ENCODE data around the gene MTR.

Gene MTR

GRCh38 chr1:236795035-236795756 lies at the start of gene MTR:
Gene MTR, plus strand, starts transcription at chr1:236795292. Its CDS starts 412 bp downstream, at chr1:236795704.
- DNase-seq = peak; percentile 90 to 94 (median 94)

DNA sequence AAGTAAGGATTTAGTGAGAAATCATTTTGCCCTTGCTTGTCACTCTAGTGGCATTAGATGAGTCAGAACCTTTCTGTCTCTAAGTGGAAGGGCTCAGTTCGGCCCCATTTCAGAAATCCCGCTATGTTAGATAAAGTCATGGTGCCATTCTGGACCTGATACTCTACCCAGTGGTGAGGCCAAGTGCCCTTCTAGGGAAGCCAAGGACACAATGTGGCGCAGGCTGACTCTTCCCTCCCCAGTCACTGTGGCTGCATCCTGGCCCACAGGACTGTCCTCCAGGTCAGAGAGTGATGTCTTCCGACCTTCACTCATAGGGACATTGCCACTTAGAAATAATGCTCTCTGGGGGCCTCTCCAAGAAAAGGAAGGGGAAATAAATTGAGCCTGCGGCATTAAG lies 48.3 kb upstream of the MTR start:
- DNase-seq = no peak

DNA sequence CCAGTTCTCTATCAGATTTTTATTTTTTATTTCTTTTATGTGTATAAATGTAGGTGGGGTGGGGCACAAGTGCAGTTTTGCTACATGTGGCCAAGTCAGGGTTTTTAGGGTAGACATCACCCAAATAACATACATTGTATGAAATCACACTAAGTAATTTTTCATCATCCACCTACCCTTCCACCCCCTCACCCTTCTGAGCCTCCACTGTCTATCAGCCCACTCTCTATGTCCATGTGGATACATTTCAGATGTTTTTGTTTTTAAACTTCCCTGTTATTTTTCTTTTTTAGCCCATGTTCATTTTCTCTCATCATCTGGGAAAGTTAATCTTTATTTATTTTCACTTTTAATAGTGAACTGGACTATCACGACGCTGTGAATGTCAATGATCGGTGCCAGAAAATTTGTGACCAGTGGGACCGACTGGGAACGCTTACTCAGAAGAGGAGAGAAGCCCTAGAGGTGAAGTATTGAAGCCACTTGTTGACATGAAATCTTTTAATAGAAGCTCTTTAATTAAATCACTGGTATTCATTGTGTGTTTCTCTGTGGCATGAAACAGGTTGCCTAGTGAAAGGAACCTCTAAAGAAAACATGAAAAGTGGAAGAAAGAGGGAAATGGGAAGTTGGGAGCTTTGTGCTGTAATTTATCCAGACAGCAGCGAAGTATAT lies 47.6 kb upstream of the MTR start:
- DNase-seq = no peak

DNA sequence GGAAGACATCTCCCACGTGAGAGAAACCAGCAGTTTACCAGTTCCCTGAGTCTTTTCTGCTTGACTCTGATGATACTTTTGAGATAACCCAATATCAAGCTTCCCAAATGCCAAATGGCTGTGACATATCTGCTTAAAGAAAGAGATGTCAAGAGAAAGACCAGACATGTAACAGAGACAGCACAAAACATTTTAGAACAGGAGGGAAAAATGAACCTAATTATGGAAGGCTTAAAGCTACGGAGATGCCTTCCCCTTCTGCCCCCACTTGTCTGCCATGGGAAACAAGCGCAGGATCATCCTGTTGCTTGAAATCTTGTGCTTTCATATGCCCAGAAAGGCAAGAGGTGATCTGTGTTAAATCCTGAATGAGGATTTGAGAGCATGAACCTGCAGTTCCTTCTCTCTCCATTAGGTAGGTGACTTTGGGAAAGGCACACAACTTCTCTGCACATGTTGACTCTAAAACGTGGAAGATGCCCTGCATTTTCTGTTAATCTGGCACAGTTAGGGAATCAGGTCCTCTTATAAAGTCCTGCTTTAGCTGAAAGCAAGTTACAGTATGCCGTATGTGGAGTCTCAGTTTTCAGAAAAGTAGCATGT lies 46.7 kb upstream of the MTR start:
- no peak for DNase-seq

DNA sequence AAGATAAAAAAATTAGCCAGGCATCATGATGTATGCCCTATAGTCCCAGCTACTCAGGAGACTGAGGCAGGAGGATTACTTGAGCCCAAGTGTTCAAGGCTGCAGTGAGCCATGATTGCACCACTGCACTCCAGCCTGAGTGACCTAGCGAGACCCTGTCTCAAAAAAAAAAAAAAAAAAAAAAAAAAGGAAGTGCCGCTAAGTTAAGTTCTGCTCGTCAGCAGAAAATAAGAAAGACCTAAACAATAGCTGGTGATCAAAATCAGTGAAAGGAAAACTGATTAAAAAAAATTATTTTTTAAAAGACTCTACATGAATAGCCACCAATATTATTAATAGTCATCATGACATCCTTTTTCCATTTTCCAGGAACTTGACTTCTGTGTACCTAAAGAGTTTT lies 44.2 kb upstream of the MTR start:
- no peak for DNase-seq

GRCh38 chr1:236751385-236751784 lies 43.7 kb upstream of the MTR start:
- DNase-seq = no peak

DNA sequence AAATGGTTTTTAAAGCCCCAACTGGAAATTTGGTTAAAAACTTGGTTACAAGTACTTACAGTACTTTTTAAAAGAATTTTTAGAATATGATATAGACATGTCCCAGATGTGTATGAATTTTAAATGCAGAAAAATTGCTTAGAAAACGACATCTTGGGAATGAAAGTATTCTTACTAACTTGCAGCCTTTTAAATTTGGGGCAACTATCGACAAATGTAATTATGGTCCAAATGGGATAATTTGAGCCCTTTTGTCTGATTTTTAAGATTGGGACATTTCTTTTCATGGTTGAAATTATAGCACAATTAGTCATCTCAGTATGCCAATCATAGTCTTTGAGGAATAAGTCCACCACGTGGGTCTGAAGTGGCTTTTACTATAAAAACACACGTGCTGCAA lies 43.2 kb upstream of the MTR start:
- no peak for DNase-seq

DNA sequence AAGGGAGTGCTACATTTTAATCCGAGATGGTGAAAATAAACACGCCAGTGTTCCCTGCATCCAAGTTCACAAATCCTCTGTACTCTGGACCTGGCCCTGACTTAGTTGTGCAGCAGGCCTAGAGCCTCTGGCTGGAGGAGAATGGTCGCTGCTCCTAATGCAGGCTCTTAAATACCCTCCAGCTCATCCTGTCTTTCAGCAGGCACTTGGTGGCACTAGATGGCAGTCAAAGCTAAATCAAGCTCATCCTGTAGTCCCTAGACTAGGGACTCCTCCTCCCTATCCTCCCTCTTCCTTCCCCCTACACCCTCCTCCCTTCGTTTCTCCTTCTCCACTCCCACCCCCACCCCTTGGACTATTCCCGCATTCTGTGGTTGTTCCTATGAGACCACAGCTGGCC lies 41.6 kb upstream of the MTR start:
- DNase-seq = no peak

- DNase-seq = no peak
Observed at GRCh38 chr1:236753964-236754363, 41.1 kb upstream of the MTR start.

DNA sequence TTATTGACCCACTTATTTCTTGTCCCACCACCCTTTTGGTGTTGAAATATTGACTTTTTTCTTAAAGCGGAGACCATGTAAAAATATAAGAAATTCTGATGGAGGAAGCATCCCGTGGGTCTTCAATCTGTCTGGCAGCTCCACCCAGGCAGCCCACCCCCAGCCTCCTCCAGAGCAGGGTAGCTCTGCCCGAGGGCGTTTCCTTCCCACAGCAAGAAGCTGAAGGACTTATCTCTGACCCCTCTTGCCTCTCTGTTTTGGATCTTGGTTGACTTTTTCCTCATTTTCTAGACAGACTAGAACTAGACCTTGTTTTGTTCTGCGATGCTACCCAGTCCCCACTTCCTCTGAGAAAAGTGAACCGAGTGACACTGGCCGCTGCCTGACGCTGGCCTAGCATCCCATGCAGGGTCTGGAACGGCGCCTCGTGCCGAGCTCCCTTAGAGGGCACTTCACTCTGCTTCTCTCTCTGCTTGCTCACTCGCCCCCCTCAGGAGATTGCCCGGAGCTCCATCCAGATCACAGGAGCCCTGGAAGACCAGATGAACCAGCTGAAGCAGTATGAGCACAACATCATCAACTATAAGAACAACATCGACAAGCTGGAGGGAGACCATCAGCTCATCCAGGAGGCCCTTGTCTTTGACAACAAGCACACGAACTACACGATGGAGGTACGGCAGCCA lies 40.4 kb upstream of the MTR start:
- no peak for DNase-seq

DNA sequence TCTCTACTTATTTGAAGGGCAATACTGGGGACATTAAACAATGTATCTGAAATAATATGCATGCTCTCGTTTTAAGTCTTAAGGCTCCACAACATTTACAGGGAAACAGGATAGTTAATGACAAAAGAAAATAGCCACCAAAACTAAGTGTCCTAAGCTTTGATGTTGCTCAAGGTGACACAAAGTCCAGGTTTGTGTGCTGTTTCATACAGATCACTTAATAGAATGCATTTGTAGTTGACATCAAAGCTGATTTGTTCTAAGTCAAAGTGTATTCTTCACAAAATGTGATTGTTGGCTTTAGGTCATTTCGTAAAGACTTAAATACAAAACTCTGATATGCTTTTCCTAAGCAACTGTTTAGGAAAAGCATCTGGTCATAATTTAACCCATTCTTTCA lies 37.5 kb upstream of the MTR start:
- no peak for DNase-seq

- no peak for DNase-seq
Observed at GRCh38 chr1:236759252-236759859, 35.7 kb upstream of the MTR start.

DNA sequence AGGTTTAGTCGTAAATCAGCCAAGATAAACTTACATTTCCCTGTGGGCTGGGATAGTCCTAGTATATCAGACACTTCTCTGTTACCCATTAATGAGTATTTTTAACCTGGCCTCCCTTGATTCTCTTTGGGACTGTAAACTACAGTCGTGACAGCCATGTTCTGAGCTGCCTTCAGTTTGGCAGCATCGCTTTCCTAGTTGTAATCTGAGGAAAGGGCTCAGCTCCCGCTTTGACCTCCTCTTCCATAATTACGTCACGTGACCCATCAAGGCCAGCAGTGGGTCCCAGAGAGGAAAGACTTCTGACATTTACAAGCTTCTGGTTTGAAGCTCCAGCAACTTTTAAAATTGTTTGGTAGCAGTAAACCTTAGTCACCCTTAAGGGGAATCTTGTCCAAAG lies 34.6 kb upstream of the MTR start:
- DNase-seq = no peak

- no peak for DNase-seq
Observed at GRCh38 chr1:236760986-236761385, 34.1 kb upstream of the MTR start.

- DNase-seq = no peak
Observed at GRCh38 chr1:236761397-236762132, 33.5 kb upstream of the MTR start.

GRCh38 chr1:236762410-236762809 lies 32.7 kb upstream of the MTR start:
- DNase-seq = no peak

GRCh38 chr1:236765831-236766230 lies 29.3 kb upstream of the MTR start:
- no peak for DNase-seq

- no peak for DNase-seq
Observed at GRCh38 chr1:236766506-236766905, 28.6 kb upstream of the MTR start.

- no peak for DNase-seq
Observed at GRCh38 chr1:236767276-236767675, 27.8 kb upstream of the MTR start.

DNA sequence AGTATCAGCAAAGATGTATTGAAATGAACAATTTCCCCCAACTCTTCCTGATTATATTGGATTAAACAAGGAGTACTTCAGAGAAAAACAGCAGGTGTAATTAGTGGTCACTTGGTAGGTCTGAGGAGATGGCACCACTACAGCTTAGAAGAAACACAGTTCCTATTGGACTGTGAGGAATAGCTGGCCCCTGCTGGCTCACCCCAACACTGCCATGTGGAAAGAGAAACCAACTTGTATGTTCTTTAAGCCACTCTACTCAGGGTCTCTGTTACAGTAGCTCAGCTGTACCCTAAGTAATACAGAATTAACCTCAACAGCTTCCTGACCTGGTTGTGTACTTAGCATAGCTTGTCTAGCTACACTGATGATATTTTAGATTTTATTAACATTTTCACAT lies 26.5 kb upstream of the MTR start:
- no peak for DNase-seq

- no peak for DNase-seq
Observed at GRCh38 chr1:236773919-236774318, 21.2 kb upstream of the MTR start.

DNA sequence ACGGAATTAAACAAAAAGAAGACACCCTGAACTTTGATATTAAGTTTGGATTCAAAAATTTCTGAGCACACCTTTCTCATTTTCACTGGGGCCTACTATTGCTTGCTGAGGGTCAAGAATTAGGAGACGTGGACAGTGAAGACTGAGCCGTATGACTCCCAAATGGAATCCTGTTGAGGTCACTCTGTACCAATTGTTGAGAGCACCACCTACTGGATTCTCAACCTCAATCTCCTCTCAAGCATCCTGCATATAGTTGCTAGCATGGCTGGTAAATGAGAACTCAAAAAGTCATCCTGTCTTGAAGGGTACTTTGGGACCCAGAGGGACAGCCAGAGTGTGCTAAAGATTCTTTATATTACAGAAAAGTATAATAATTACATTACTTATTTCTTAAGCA lies 20.2 kb upstream of the MTR start:
- DNase-seq = no peak

GRCh38 chr1:236779312-236779711 lies 15.8 kb upstream of the MTR start:
- DNase-seq = no peak

Measured in activated CD4-positive, CD25-positive, alpha-beta regulatory T cell (primary cell).